GM21619 (cell line): ENCODE measurements around the gene LCOR.

Source experiments
- ATAC-seq: cut with Tn5 transposase; IDR thresholded peaks from one replicate; pipeline ENCODE4 v1.9.1; 2021; ENCODE audit not compliant: unreplicated experiment

LCOR gene

DNA sequence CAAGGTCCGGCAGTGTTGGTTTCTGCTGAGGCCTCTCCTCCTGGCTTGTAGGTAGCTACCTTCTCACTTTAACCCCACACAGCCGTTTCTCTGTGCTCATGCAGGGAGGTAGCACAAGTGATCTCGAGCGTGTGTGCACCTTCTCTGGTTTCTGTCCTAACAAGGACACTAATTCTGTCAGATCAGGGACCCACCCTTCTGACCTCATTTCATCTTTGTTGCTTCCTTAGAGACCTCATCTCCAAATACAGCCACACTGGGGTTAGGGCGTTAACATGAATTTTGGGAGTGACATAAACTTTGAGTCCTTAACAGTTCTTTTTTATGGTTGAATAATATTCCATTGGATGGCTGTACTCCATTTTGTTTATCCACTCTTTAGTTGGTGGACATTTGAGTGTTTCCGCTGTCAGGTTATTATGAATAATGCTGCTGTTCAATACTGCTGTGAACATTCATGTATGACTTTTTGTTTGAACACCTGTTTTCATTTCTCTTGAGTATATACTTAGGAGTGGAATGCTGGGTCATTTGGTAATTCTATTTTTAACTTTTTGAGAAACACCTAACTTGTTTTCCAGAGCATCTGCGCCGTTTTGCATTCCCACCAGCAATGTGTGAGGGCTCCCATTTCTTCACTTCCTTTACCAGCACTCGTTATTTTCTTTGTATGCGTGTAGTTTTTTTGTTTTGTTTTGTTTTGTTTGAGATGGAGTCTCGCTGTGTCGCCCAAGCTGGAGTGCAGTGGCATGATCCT is 57.5 kb downstream of the LCOR start:
- ATAC-seq, result no peak

DNA sequence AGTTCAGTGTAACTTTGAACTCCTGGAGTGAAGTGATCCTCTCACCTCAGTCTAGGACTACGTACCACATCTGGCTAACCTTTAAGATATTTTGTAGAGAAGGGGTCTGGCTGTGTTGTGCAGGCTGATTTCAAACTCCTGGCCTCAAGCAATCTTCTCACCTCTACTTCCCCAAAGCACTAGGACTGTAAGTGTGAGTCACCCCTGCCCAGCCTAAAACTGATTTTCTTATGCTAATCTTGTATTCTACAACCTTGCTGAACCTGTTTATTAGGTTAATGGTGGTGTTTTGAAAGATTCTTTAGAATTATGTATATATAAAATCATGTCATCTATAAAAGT is 58.0 kb downstream of the LCOR start:
- no peak for ATAC-seq

DNA sequence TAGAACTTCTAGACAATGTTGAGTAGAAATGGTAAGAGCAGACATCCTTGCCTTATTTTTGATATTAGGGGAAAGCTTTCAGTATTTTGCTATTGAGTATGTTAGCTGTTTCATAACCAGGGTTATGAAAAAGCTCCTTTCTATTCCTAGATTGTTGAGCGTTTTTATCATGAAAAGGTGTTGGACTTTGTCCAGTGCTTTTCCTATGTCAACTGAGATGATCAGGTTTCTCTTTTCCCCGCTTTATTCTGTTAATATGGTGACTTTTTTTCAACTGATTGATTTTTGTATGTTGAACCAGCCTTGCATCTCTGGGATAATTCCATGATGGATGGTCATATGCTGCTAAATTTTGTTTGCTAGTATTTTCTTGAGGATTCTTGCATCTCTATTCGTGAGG is 58.5 kb downstream of the LCOR start:
- ATAC-seq, result no peak

DNA sequence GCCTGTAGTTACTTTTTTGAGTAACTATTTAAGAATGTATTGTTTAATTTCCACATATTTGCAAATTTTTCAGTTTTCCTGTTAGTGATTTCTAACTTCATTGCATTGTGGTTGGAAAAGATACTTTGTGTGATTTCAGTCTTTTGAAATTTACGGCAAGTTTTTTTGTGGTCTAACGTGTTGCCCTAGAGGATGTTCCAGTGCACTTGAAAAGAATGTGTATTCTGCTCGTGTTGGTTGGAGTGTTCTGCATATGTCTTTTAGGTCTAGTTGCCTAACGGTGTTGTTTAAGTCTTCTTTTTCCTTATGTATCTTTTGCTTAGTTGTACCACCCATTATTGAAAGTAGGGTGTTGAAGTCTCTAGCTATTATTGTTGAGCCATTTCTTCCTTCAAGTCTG is 59.7 kb downstream of the LCOR start:
- no peak for ATAC-seq

DNA sequence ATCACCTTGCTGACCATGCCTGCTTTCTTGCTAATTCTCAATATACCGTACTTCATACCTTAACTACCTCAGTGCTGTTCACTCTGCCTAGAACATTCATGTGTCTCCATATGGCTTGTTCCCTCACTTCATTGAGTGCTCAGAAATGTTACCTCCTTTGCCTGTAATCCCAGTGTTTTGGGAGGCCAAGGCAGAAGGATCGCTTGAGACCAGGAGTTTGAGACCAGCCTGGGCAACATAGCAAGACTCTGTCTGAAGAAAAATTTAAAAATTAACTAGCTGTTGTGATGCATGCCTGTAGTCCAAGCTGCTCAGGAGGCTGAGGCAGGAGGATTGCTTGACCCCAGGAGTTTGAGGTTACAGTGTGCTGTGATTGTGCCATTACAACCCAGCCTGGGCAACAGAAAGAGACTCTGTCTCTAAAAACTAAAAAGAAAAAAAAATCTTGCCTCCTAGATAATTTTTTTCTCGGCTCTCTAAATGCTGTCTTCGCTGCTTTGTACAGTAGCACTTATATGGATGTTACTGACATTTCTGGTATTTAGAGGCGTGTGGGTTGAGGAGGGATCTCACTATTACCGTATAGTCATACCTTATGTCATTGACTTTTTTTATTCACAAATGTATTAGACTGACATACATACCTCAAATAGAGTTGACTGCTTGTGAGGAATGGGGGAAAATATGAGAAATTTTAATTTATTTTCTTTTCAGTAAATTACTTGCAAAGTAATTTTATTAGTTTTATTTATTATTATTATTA is 63.7 kb downstream of the LCOR start:
- no peak for ATAC-seq

DNA sequence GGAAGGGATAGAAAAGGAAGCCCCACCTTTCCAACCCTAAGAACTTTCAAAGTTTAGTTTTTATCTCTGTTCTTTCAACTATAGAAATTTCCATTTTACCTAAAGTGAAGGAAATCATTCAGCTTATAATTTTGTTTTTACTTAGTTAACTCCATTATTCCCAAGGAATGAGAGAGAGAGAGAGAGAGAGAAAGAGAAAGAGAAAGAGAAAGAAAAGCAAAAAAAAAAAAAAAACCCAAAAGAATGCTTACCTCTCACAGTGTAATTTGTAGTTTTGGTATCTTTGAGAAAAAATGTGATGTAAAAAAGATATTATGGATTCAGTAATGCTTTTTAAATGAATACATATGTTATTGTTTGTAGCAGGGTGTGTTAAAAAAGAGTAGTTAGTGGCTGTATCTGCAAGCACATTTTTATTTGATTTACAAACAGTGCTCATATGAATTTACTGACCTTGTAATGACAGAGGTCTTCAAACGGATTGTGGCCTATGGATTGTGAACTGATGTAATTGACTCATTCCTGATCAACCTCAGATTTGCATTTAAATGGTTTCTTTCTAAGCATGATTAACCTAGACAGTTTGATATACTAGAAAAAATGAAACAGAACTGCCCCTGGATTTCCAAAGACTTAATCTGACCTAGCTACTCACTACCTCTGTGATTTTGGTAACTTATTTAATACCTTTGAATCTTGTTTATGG is 64.9 kb downstream of the LCOR start:
- no peak for ATAC-seq

DNA sequence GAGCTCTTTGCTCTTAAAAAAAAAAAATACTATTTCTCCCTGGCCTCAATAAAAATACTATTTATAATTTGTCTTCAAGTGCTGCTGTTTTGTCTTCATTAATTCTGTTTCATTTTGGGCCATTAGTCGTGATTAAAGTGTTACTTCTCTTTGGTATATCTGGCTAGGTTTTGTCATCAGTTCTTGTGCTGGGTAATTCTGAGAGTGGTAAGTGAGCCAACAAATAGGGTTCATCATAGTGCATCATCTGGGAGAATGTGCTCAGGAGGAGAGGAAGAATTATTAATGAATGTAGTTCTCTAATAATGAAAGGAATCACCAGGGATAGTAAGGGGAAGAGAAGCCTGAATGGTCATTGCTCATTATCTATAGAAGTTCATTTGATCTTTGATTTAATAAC is 70.0 kb downstream of the LCOR start:
- ATAC-seq, result no peak

DNA sequence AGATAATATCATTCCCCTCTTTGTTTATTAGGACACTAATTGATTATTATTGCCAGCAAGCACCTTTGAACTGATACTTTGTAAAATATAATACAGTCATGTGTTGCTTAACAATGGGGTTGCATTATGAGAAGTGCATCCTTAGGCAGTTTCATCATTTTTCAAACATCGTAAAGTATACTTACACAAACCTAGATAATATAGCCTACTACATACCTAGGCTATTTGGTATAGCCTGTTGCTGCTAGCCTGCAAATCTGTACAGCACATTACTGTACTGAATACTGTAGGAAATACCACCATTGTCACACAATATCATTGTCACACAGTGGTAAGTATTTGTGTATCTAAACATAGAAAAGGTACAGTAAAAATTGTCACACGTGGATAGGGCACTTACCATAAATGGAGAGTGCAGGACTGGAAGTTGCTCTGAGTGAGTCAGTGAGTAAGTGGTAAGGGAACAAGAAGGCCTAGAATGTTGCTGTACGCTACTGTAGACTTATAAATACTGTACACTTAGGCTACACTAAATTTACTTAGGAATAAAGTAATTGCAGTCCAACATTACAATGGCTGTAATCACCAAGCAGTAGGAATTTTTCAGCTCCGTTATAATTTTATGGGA is 70.7 kb downstream of the LCOR start:
- no peak for ATAC-seq

DNA sequence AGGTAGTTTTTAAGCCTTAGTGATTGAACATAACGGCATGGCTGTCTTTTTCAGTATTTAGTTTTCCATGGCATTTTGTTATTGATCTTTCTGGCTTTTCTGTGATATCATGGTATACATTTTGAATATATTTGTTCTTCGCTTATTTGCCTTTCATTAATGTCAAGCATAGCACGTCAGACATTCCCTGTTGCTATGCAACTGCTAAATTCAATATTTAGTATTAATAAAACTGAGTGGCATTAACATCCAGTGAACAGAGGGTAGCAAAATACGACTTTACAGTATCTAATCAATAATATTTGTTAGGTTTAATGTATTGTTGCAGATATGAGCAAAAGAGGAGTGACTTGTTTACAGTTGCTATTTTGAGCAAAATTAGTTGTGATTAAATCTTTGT is 72.5 kb downstream of the LCOR start:
- no peak for ATAC-seq

DNA sequence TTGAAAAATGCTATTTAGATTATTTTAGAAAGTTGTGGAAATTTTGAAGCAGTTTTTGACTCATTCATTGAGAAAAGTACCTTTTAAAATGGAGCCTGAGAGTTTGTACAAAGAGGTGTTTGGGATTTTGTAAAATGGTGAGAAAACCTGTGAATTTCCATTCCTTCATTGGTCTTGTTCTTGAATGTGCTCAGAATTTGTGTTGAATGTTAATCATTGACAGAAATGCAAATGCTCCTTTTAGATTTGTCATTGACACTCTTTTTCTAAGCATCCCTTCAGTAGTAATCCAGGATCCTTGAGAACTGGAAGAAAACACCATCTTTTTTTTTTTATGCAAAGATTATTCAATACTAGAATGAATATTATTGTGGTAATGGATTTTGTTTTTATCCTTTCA is 74.8 kb downstream of the LCOR start:
- no peak for ATAC-seq

DNA sequence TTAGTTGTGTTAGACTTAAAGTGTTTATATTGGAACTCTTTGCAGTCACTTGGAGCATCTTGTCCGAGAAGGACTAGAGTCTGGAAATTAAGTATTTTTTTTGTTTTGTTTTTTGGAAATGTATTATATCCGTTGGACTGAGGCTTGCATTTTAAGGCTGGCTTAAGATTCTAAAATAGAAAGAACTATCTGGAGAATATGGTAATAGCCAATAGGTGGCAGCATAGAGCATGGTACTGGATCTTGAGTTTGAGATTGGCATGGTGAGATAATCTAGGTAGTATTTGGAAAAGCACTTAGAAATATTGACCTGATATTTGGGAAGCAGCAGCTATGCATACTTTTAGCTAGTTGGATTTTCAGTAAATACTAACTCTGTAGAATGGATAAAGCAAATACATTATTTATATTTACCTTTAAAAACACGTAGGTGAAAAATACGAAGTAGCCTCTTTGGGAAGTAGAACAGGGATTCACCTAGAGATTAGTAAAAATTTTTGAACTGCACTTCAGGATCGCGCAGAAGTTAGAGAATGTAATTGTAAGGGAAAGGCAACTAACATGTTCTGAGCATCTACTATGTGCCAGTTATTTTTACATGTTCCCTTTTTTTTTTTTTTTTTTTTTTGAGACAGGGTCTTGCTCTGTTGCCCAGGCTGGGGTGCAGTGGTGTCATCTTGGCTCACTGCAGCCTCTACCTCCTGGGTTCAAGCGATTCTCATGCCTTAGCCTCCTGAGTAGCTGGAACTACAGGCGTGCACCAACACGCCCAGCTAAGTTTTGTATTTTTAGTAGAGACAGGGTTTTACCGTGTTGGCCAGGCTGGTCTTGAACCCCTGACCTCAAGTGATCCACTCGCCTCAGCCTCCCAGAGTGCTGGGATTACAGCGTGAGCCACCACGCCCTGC is 78.6 kb downstream of the LCOR start:
- no peak for ATAC-seq

DNA sequence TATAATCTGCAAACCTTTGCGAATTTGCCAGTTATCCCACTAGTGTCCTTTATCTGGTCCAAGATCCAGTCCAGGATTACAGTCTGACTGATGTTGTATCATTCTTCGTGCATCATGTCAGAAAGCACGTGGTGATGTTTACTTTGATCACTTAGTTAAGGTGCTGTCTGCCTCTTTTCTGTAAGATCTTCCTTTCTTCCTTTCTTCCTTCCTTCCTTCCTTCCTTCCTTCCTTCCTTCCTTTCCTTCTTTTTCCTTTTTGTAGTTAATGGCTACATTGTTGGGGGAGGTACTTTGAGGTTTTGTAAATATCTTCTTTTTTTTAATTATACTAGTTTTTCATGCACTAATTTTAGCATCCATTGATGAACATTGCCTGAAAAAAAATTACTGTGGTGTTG is 80.3 kb downstream of the LCOR start:
- ATAC-seq, result no peak

DNA sequence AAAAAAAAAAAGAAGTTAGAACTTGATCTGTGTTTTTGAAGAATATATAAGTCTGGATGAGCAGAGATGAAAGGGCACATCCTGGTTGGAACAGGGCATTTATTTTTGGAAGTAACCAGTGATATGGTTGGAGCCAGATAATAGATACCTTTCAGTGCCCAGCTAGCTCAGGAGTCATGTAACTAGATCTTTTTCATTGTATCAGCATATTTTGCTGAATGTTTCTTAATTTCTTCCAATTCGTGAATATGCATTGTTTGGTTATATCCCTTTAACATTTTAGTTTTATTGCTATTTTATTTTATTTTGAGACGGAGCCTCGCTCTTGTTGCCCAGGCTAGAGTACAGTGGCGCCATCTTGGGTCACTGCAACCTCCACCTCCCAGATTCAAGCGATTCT is 81.8 kb downstream of the LCOR start:
- no peak for ATAC-seq

DNA sequence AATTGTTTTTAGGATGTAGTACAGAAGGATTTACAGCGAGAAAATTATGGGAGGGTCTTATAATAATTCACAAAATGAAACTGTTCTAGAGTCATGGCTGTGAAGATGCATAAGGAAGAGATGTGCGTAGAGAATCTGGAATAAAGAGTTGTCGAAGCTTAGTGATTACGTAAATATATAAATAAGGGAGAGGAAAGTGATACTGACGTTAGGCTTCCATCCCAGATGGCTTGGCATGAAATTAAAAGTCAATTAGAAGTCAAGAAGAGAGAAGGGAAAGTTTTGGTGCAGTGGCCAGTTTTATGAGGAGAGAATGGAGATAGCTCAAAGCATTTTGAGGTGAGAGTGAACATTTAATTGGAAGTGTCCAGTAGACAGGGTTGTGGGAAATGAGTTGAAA is 85.5 kb downstream of the LCOR start:
- no peak for ATAC-seq

DNA sequence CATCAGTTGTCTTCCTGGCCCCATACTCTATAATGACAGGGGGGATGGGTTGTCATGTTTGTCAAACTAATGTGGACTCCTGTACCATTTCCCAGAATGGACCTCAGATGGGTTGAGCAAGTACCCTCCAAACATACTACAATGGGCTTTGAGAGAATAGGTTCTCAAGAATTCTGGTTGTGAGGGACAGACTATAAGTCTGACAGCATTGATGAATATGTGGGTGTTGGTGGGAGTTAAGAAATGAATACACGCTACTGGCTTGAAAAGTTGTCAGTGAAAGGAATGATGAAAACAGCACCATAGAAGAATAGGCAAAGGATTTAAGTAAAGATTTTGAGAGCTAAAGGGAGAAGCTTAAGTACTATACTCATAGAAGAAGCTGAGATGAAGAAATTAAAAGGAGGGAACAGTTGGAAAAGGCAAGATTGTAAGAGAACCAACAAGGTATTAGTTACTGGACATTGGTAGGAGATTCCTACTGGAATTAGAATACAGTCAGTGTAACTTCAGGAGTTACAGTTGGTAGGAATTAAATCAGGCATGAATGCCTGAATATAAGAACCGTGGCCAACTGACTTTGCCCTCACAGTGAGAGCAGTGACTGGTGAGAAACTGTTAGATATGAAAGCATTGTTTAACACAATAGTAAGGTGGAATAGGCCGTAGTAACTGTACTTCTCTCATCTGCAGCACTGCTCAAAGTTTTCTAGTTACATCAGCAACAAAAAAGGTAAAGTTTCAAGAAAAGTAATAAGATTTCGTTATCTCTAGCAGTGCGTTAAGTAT is 86.3 kb downstream of the LCOR start:
- ATAC-seq, result no peak

DNA sequence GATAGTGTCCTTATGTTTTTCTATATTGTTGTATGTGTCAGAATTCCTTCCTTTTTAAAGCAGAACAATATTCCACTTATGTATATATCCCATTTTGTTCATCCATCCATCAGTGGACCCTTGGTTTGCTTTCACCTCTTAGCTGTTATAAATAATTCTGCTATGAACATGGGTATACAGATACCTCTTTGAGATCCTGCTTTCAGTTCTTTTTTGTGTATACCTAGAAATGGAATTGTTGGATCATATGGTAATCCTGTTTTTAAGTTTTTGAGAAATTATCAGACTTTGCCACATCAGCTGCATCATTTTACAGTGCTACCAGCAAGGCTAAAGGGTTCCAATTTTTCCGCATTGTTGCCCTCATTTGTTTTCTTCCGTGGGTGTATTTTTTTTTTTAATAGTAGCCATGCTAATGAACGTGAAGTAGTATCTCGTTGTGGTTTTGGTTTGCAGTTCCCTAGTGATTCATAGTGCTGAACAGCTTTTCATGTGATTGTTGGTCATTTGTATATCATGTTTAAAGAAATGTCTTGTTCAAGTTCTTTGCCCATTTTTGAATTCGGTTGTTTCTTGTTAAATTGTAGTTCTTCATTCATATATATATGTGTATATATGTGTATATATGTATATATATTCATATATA is 87.8 kb downstream of the LCOR start:
- no peak for ATAC-seq

DNA sequence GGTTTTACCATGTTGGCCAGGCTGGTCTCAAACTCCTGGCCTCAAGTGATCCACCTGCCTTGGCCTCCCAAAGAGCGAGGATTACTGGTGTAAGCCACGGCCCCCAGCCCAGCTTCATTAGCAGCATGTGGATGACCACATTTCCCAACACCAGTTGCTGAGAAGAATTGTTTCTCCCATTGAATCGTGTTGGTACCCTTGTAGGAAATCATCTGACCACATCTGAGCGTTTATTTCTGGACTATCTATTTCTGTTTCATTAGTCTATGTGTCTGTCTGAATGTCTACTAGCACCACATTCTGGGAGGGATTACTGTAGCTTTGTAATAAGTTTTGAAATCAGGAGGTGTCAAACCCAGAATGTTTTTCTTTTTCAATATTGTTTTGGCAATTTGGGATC is 89.6 kb downstream of the LCOR start:
- no peak for ATAC-seq

DNA sequence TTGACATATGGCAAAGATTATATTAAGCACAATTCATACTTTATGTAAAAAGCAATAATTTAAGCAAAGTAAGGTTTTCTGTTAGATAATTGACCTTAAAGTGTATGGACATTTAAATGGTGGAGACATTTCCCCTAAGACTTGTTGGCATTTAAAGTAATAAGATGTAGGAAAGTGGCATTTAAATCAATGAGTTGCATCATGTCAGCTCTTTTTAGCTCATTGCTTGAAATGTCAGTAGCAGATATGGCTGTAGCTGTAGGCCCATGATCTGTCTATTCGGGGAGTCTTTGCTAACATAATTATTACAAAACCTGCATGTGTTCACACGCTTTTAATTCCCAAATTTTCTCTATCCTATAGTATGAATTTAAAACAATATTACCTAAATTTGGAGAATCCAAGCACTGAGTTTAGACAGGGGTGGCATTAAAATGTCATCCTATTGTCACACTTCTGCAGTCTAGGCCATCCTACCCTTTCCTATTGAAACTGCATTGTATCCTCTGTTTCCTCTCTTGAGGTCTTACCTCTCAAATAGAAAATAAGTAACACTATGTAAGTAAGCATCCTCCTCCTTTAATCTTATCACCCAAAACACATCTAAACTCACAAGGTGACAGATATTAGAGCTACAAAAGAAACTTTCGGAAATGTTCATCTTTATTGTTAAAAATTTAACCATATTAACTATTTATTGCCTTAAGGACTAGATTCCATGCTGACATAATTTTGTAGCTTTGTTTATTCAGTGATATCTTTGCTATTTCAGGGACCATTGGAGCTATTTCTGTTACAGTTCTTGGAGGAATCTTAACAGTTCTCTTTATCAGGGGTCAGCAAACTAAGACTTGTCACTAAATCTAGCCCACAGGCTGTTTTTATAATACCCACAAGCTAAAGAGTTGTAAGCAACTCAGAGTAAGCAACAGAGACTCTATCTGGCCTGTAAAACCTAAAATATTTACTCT is 91.2 kb downstream of the LCOR start:
- ATAC-seq, result no peak
